H7 (cell line): Measurements from ENCODE around the gene PDYN. TPM values are rescaled to one million over a fixed set of nuclear protein-coding genes. Genes with fewer than 3 reads are reported as not detected.

Source experiments
- DNase-seq: peaks from one replicate; pipeline ENCODE4 v3.0.0; 2012
- H3K27me3 ChIP-seq: 2 replicates; pipeline ENCODE4 v1.6.0; 2011; ENCODE audit warnings: mild to moderate bottlenecking, low read length; ENCODE audit not compliant: control insufficient read depth, insufficient read depth
- H3K36me3 ChIP-seq: replicated peaks from 2 replicates; pipeline ENCODE4 v1.5.1; 2011; ENCODE audit warnings: low read length; ENCODE audit not compliant: control insufficient read depth, insufficient read depth
- H3K4me3 ChIP-seq: 2 replicates; pipeline ENCODE4 v1.5.1; 2011; ENCODE audit warnings: low read depth, mild to moderate bottlenecking, control low read depth, low read length, moderate library complexity; ENCODE audit not compliant: insufficient read depth
- total RNA-seq: library from RNA; depleted of rRNA; stranded (reverse); fragments of >200 nt; shearing (Covaris generic); gene quantifications from 2 replicates; pipeline ENCODE4 v1.2.3, GENCODE V29; 2014

PDYN gene
- total RNA-seq, 1 experiment from 2014 or later, result 0.52 TPM

DNA sequence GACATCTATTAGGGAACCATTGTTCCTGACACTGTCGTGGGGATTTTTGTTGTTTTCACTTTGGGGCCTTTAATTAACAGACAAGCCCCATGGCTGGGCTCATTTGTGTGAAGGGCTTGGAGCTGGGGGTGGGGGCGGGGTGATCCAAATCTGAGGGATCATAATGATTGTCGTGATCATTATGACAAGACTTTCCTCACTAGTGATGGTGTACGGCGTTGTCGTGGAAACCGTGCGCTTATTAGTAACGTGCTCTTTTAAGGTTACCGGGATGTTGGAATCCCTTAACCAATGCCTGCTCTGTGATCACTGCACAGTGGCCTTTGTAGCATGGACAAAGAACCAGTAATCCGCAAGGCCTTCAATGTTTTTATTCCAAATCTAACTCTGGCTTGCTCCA, 18.6 kb downstream of the PDYN start:
- no peak for DNase-seq
- Histone ChIP-seq H3K27me3 (no peaks in the 10 kb centered on the region), H3K36me3 (no peaks in the 10 kb centered on the region), H3K4me3 (no peak overlapping the region)

DNA sequence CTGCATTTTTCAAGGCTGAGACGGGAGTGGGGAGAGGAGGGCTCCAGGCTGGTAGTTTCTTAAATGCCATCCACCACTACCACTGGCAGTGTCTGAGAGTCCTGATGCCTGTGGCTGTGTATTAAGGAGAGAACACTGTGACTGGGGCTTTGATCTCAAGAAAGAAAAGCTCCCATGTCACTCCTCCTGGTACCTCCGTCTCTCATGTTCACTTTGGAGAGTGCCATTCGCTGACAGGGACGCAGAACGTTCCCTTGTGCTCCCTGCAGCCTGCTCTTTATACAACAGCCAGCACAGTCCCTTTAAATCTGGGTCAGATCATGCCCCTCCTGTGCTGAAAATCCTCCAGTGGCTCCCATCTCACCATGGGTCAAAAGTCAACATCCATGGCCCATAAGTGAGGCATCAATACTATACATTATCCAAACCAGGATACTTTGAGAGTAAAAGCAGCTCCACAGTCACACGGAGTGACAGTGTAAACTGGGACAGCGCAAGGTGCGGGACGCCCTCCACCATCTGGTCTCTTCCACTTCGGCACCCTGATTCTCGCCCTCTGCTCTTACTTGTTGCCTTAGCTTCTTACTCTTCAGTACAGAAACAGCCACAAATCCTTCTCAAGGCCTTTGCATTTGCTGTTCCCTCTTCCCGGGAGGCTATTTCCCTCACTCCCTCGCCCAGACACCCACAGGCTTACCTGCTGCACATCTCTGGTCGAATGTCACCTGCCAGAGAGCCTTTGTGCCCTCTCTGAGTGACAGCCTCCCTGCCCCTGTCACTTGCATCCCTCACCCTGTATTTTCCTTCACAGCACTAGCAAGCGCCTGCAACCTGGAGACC, 20.0 kb downstream of the PDYN start:
- no peak for DNase-seq
- no peak overlapping the region for H3K4me3 ChIP-seq

DNA sequence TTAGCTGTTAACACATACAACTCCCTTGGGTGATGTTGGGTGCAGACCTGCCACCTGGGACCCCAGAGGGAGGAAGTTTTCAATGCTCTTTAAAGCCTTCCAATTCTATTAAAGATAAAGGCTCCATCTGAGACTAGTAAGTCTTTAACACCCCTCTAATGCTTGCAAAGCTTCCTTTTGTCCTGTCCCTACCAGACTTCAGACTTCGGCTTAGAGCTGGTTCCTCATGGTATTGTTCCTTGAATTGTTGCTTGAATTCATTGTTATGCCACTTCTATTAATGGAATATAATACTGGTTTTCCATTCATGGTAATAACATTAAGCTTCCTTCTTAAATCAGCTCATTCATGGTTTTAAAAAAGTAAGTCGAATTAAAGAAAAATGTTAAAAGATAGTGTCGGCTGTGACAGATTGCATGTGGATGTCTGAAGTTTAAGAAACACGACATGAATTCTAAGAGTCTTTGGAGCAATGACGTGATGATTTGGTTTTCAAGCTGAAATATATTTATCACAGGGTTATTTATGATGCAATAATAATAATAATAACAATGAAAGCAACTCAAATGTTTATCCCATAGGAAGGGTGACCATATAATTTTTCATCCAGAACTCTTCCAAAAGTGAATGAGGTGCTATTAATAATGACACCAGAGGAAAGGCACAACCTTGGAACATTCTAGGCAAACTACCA, 21.8 kb downstream of the PDYN start:
- no peak for DNase-seq
- no peak overlapping the region for H3K4me3 ChIP-seq
- H3K27me3 ChIP-seq, result no peaks in the 10 kb centered on the region
- H3K36me3 ChIP-seq, result no peaks in the 10 kb centered on the region

More for the DNA sequence above, 20.0 kb downstream of the PDYN start:
- Histone ChIP-seq H3K36me3 (no peaks in the 10 kb centered on the region), H3K27me3 (no peaks in the 10 kb centered on the region)

DNA sequence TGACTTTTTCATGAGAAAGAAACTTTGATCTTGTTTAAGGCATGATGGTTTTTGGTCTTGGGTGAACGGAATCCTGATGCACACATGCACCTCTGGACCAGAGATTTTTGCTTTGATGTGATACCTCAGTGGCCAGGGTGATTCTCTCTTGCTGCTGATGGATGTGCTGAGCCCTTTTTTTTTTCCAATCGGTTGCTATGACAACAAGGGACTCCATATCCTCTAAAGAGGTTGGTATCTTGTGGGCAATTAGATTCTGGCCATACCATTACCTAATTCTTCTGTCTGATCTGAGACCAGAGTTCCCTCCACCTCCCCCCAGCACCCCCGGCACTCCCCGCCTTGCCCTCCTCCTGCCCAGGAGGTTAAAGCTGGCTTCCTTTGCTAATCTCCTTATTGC, 24.9 kb downstream of the PDYN start:
- no peak for DNase-seq
- H3K4me3 ChIP-seq, result no peak overlapping the region
- H3K27me3 ChIP-seq, result peaks cover 2% of the 10 kb centered on the region
- no peaks in the 10 kb centered on the region for H3K36me3 ChIP-seq

DNA sequence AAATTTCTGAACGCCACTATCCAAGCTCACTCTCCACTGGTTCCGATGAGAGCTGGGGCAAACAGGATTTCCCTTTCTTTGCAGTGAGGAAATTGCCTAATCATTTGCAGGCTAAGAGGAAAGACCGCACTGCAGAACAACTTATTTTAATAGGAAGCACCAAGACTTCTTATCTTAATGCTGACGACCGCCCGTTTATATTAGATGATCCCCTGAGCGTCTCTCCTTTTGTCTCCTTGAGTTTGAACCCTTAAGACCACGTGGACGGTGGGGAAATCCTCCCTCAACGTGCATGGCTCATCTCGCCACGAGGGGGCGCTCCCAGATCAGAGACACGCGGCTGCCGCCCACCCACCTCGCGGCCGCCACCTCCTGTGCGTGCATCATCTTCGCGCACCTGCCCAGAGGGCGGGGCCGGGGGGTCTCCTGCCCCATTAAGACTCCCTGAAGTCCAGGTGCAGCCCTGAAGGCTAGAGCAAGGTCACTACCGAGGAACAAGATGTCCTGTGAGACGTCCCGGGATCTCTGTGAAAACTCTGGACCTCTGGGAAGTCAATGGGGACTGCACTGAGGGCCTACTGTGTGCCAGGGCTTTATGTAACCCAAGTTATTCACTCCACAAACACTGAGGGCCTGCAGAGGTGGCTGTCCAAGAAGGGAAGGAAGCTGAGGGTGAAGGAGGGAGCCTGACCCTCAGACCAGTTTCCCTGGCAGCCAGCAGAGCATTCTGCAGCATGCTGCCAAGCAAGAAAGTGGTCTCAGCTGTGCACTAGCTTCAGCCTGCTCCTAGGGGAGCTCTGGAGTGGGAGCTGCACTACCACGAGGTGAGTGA, 28.1 kb downstream of the PDYN start:
- Histone ChIP-seq H3K4me3 (peak overlapping the region; percentile 24; the same call in 1 of the 2 replicates), H3K27me3 (peaks cover 2% of the 10 kb centered on the region), H3K36me3 (no peaks in the 10 kb centered on the region)
- DNase-seq, result peak; percentile 89

DNA sequence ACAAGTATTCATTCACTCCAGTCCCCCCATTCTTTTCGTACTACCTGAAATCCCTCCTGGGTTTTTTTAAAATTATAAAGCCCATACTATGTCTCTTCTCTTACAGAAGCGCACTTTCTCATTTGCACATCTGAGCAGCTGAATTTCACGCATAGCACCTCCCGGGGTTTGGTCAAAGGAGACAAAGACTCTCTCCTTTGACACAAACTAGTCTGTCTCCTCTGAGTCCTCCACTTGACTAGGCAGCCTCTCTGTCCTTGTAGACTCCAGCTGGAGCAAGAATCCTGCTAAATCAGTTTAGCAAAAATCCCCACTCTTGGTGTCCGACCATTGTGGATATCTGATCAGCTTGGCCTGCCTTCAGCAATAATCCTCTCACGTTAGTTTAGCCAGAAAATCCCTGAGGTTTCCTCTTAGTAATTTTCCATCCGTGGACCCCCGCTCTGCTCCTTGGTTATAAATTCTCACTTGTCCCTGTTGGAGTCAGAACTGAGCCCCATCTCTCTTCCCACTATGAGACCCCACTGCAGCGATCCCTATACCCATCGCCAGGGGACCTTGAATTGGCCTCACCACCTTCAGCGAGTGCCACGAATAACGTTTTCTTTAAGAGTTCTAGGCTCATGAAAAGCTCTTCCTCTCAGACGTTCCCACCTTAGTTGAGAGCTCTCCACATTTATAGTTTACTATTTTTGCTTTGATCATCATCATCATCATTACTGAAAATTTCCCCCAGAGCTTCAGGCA, 29.0 kb downstream of the PDYN start:
- Histone ChIP-seq H3K27me3 (peaks cover 2% of the 10 kb centered on the region), H3K4me3 (no peak overlapping the region)
- no peak for DNase-seq

DNA sequence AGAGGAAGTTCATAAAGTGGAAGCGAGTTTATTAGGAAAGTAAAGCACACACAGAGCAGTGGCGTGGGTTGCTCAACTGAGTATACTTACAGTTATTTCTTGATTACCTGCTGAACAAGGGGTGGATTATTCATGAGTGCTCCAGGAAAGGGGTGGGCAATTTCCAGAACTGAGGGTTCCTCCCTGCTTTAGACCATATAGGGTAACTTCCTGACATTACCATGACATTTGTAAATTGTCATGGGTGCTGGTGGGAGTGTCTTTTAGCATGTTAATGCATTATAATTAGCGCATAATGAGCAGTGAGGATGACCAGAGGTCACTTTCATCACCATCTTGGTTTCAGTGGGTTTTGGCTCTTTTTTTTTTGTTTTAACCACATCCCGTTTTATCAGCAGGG, 29.8 kb downstream of the PDYN start:
- Histone ChIP-seq H3K27me3 (peaks cover 2% of the 10 kb centered on the region), H3K36me3 (no peaks in the 10 kb centered on the region), H3K4me3 (no peak overlapping the region)
- no peak for DNase-seq

More for the DNA sequence above, 29.0 kb downstream of the PDYN start:
- H3K36me3 ChIP-seq, result no peaks in the 10 kb centered on the region

DNA sequence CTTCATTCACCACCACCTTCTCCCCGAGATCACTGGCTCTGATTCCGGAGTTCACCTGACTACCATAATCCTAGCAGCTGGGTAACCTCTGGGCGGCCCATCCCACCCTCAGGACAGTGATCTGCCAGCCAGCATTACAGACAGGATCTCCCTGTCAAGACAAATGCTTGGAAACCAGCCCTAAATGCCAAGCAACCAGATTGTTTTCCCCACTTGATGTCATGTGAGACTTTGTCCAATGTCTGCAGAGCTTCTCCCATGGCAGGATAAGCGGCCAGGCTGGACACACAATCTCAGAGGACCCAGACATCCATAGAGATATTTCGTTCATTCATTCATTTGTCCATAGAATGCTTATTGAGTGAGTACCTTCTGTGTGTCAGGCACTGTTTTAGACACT, 32.5 kb downstream of the PDYN start:
- Histone ChIP-seq H3K27me3 (no peaks in the 10 kb centered on the region; the same call in none of the 2 replicates), H3K36me3 (no peaks in the 10 kb centered on the region), H3K4me3 (no peak overlapping the region)
- DNase-seq, result no peak

DNA sequence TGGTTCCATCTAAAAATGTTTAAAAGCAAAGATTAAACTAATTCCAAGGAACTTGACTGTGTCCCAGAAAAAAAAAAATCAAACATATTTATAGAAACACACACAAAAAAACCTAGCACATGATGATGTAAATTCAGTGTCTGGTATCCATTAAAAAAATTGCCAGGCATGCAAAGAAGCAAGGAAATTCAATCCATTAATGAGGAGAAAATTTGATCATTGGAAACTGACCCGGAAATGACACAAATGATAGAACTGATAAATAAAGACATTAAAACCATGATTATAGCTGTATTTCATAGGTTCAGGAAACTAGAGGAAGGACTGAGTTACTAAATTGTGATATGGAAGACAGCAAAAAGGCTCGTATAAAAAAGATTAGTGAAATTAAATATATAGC, 34.7 kb downstream of the PDYN start:
- no peak overlapping the region for H3K4me3 ChIP-seq
- DNase-seq, result no peak
- no peaks in the 10 kb centered on the region for H3K27me3 ChIP-seq
- H3K36me3 ChIP-seq, result no peaks in the 10 kb centered on the region

DNA sequence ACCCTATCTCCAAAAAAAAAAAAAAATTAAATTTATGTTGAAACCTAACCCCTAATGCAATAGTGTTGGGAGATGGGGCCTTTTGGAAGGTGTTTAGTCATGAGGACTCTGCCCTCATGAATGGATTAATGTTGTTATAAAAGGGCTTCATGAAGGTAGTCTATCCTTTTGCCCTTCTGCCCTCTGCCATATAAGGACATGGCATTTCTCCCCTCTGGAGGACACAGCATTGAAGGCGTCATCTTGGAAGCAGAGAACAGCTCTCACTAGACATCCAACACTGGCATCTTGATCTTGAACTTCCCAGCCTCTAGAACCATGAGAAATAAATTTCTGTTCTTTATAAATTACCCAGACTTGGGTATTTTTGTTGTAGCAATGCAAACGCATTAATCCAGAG, 35.4 kb downstream of the PDYN start:
- no peaks in the 10 kb centered on the region for H3K27me3 ChIP-seq
- DNase-seq, result no peak
- no peaks in the 10 kb centered on the region for H3K36me3 ChIP-seq
- H3K4me3 ChIP-seq, result no peak overlapping the region

DNA sequence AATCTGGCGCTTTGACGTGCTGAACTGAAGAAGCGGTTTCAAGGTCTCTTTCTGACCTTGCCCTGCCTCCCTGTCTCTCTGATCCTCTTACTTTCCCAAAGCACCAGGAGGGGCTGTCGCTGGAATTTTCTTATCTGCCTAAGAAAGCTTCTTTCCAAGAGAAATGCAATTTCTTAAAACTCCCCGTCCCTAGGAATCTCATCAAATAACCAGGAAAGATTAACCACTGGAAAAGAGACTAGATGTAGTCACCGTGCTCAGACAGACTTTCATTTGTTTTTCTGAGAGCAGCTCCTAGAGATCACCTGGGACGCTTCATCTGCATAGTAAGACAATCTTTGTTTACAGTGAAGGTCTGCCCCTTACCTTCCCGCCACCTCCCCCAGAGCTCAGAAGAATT, 38.6 kb downstream of the PDYN start:
- Histone ChIP-seq H3K4me3 (no peak overlapping the region), H3K36me3 (no peaks in the 10 kb centered on the region), H3K27me3 (no peaks in the 10 kb centered on the region)
- peak; percentile 68 for DNase-seq

DNA sequence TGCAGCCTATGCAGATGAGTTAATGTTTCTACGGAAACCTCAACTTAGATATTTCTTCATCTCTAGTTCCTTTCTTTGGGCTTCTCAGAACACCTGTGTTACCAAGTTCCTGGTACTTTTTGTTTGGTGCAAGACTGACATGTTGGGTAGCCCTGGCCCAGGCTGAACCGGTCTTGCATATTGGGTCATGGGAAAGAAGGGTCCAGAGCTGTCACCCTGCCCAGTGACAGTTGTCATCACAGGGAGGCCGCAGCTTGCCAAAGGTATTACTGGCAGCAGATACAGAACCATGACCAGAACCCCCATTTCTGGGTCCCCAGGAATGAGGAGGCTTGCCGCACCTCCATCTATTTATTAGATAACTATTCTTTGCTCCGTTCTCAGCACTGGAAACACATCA, 40.2 kb downstream of the PDYN start:
- no peak for DNase-seq
- no peaks in the 10 kb centered on the region for H3K27me3 ChIP-seq
- no peaks in the 10 kb centered on the region for H3K36me3 ChIP-seq
- no peak overlapping the region for H3K4me3 ChIP-seq

DNA sequence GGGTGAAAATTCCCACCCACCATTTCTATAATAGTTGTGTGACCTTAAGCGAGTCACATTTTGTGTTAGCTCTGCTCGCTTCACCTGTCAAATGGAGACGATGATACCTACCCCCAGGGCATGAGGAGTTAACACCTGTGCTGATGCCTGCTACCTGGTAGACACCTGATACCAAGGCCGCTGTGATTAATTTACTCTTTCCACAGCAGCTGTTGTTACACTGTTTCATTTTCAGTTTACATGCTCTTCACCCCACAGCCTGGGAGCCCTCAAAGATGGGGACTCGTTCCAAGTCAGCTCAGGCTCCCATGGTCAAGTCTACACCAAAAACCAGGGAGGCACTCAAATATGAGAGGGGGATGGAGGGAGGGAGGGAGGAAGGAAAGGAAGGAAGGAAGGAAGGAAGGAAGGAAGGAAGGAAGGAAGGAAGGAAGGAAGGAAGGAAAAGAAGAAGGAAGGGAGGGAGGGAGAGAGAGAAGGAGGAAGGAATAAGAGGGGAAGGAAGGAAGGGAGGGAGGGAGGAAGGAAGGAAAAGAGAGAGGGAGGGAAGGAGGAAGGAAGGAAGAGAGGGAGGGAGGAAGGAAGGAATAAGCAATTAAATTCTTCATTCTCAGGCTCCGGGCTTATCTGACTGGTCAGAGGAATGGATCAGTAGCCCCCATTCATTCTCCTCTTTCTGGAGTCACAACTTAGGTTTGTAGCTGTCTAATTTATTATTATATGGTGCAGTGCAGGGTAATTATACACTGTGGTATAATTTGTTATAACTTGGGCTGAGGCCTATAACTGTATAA, 40.9 kb downstream of the PDYN start:
- Histone ChIP-seq H3K27me3 (peaks cover 2% of the 10 kb centered on the region), H3K36me3 (no peaks in the 10 kb centered on the region), H3K4me3 (no peak overlapping the region)
- DNase-seq, result no peak
